MCF 10A (cell line): ENCODE data around the gene PDLIM3. TPM values are rescaled to one million over a fixed set of nuclear protein-coding genes. Genes with fewer than 3 reads are reported as not detected.
"Not testable (repeated sequence)": the region's sequence is repeated elsewhere in the genome, so short reads cannot be mapped to it uniquely, and the experiment has no call there.

Experiments
- BruUV-seq: library from RNA; stranded (reverse); fragments of 400-500 nt; replicated peaks from 2 replicates; lab custom pipeline; 2021; lab: Mats Ljungman, UMichigan
- CTCF ChIA-PET: fragments of 300-600 bp; sonication (Branson Sonifier 250); formaldehyde crosslinking; extraction: SDS; loops from one replicate; lab custom pipeline; 2021; ENCODE audit warnings: antibody characterized with exemption, inconsistent platforms; lab: Yijun Ruan, JAX
- POLR2A ChIA-PET: fragments of 300-600, 350-650 bp; sonication (Branson Sonifier 250); formaldehyde crosslinking; extraction: SDS; loops from one replicate; lab custom pipeline; 2020; ENCODE audit warnings: antibody characterized with exemption, inconsistent platforms; lab: Yijun Ruan, JAX
- DNase-seq: peaks from one replicate; pipeline ENCODE4 v3.0.0-alpha.2; 2018; ENCODE audit not compliant: unreplicated experiment
- H3K27ac Mint-ChIP-seq: one replicate; pipeline ENCODE4 v1.8.0; 2022; ENCODE audit warnings: mild to moderate bottlenecking, low read depth, mixed read lengths; ENCODE audit not compliant: unreplicated experiment
- H3K27me3 Mint-ChIP-seq: one replicate; pipeline ENCODE4 v1.8.0; 2022; ENCODE audit warnings: mixed read lengths; ENCODE audit not compliant: insufficient read depth, unreplicated experiment
- H3K36me3 Mint-ChIP-seq: one replicate; pipeline ENCODE4 v1.8.0; 2022; ENCODE audit warnings: mild to moderate bottlenecking, moderate library complexity, mixed read lengths; ENCODE audit not compliant: insufficient read depth, unreplicated experiment
- H3K4me1 Mint-ChIP-seq: one replicate; pipeline ENCODE4 v1.8.0; 2022; ENCODE audit warnings: mixed read lengths; ENCODE audit not compliant: insufficient read depth, unreplicated experiment
- H3K4me3 Mint-ChIP-seq: one replicate; pipeline ENCODE4 v1.8.0; 2022; ENCODE audit warnings: mild to moderate bottlenecking, moderate library complexity, mixed read lengths; ENCODE audit not compliant: unreplicated experiment
- H3K9me3 Mint-ChIP-seq: one replicate; pipeline ENCODE4 v1.8.0; 2022; ENCODE audit warnings: mixed read lengths; ENCODE audit not compliant: unreplicated experiment
- CTCF ChIP-seq: fragments of 200-600 bp; IDR thresholded peaks from one replicate; pipeline ENCODE4 v1.8.0; 2022; ENCODE audit warnings: antibody characterized with exemption, mild to moderate bottlenecking; ENCODE audit not compliant: unreplicated experiment
- intact Hi-C: fragments of 100-400 bp; cut with micrococcal nuclease; formaldehyde crosslinking; loops from 2 replicates; pipeline ENCODE4 v1.14.1; 2022
- total RNA-seq: library from RNA; stranded (reverse); gene quantifications from 2 replicates; pipeline ENCODE4 v1.2.3, GENCODE V29; 2022

Gene PDLIM3
- total RNA-seq, 1 experiment from 2014 or later, result 0.30 TPM

- no peaks in the 10 kb centered on the region for H3K4me1 Mint-ChIP-seq
- H3K9me3 Mint-ChIP-seq, result no peaks in the 10 kb centered on the region
- no peak overlapping the region for H3K27ac Mint-ChIP-seq
- H3K27me3 Mint-ChIP-seq, result no peaks in the 10 kb centered on the region
- H3K4me3 Mint-ChIP-seq, result no peak overlapping the region
- DNase-seq, result no peak
- H3K36me3 Mint-ChIP-seq, result no peaks in the 10 kb centered on the region
- ChIA-PET CTCF (no interaction called here), POLR2A (interaction anchor here (0.6 kb wide), 1 partner anchor 229 kb away, joined by 3 read pairs; no protein-coding TSS in a partner anchor)
- intact Hi-C loops, result no loop called here
- BruUV-seq, result no TSS peak
- TF ChIP-seq CTCF, result no peak
Measured at GRCh38 chr4:185514182-185514697, 21.1 kb downstream of the PDLIM3 start.

GRCh38 chr4:185513489-185514181 is 21.7 kb downstream of the PDLIM3 start:
- Mint-ChIP-seq H3K27me3 (no peaks in the 10 kb centered on the region), H3K9me3 (no peaks in the 10 kb centered on the region), H3K27ac (no peak overlapping the region), H3K36me3 (no peaks in the 10 kb centered on the region), H3K4me3 (no peak overlapping the region), H3K4me1 (peaks cover under 1% of the 10 kb centered on the region)
- DNase-seq, result no peak
- TF ChIP-seq CTCF, result no peak
- POLR2A ChIA-PET, result interaction anchor here (0.6 kb wide), 1 partner anchor 230 kb away, joined by 3 read pairs; no protein-coding TSS in a partner anchor
- intact Hi-C loops, result no loop called here
- CTCF ChIA-PET, result interaction anchor here (0.6 to 0.9 kb wide), 2 partner anchors 39 to 513 kb away, joined by 3 read pairs; no protein-coding TSS in a partner anchor
- no TSS peak for BruUV-seq

GRCh38 chr4:185512516-185512915 is 22.8 kb downstream of the PDLIM3 start:
- no peak overlapping the region for H3K4me3 Mint-ChIP-seq

GRCh38 chr4:185511243-185511642 is 24.1 kb downstream of the PDLIM3 start:
- POLR2A ChIA-PET, result interaction anchor here (0.6 kb wide), 1 partner anchor 65 kb away, joined by 3 read pairs; no protein-coding TSS in a partner anchor
- CTCF ChIA-PET, result interaction anchor here (0.7 kb wide), 1 partner anchor 373 kb away, joined by 3 read pairs; no protein-coding TSS in a partner anchor
- H3K4me3 Mint-ChIP-seq, H3K4me1 Mint-ChIP-seq, H3K27me3 Mint-ChIP-seq, BruUV-seq, intact Hi-C loops, H3K27ac Mint-ChIP-seq, H3K36me3 Mint-ChIP-seq, H3K9me3 Mint-ChIP-seq: not testable (repeated sequence)
- DNase-seq, result peak; percentile 28

More at GRCh38 chr4:185512516-185512915, 22.8 kb downstream of the PDLIM3 start:
- Mint-ChIP-seq H3K36me3 (no peaks in the 10 kb centered on the region), H3K4me1 (peaks cover 6% of the 10 kb centered on the region), H3K27ac (no peak overlapping the region), H3K27me3 (no peaks in the 10 kb centered on the region), H3K9me3 (no peaks in the 10 kb centered on the region)
- intact Hi-C loops, result no loop called here
- TF ChIP-seq CTCF, result no peak
- ChIA-PET POLR2A (no interaction called here), CTCF (no interaction called here)
- no peak for DNase-seq
- no TSS peak for BruUV-seq
